ENCODE measurements around the gene VIM. TPM values are rescaled to one million over a fixed set of nuclear protein-coding genes. Genes with fewer than 3 reads are reported as not detected.

The VIM gene
- total RNA-seq, 1 donor from 2014 or later = 3,828 TPM

GRCh38 chr10:17209302-17209701 is 18.7 kb upstream of the VIM start:
- no peak for DNase-seq (ENCODE audit: low spot score)

DNA sequence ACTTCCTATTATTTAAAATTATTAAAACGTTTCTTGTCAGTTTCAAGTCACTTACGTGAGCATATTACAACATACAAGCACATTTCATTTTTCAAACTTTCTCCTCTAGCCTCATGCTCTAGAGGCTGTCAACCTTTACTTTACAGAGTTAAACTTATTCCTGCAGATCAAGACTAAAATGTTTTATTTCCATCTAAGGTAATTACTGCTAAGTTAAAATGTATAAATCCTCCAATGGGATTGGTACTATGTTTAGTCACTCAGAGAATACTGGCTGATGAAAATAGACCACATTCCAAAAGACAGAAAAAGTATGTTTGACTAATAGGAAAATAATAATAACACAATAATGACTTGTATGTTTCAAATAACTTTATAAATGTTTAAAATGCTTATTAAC is 18.2 kb upstream of the VIM start:
- DNase-seq (ENCODE audit: low spot score) = no peak

DNA sequence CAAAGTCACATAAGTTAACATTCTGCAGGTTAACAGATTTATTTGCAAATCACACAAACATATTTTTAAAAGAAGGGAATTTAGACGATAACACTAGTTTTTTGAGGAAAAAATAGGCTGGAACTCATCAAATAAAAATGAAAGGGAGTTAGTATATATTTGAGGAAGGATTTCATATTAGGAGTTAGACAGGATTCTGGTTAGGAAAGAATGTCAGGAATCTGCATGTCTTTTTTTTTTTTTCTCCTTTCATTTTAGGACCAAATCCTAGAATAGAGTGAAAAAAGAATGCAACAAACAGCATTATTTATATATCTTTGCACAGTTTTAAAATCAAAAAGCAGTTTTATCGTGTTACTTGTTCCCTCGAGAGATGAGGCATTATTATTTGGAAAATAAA is 17.7 kb upstream of the VIM start:
- DNase-seq (ENCODE audit: low spot score) = no peak

GRCh38 chr10:17212802-17213221 is 15.2 kb upstream of the VIM start:
- no peak for DNase-seq (ENCODE audit: low spot score)

GRCh38 chr10:17213646-17214349 is 14.2 kb upstream of the VIM start:
- DNase-seq (ENCODE audit: low spot score) = no peak

- DNase-seq (ENCODE audit: low spot score) = no peak
Measured at GRCh38 chr10:17214526-17214925, 13.5 kb upstream of the VIM start.

DNA sequence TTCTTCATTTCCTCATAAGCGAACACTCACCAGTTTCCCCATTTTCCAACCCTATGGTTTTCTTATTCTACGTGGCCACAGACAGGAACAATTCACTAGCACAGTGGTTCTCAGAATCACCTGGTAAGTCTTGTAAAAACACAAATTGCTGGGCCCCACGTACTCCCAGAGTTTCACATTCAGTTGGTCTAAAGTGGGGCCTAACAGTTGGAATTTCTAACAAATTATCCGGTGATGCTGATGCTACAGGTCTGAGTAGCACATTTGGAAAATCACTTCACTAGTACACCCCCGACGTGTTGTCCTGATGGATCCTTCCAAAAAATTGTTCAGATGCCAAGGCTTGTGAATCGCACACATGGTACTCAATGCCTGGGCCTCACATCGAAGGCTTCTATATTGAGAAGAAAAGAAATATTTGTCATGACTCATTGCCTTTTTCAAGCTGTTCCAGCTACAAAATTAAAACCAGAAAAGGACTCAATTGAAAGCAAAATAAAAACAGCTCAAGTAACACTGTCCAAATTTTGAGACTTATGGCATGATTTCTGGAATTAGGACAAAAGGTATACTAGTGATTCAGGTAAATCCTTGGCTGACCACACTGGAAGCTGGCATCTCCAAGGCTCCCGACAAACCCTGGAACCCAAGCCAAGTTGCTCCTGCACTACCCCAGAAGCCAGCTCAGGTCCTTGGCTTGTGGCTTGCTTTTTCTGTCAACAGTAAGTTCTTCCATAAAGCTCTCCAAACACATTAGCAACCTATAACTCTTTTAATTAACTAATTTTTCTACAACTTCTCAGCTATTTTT is 12.9 kb upstream of the VIM start:
- DNase-seq (ENCODE audit: low spot score) = no peak

- no peak for DNase-seq (ENCODE audit: low spot score)
Measured at GRCh38 chr10:17215782-17216122, 12.3 kb upstream of the VIM start.

- no peak for DNase-seq (ENCODE audit: low spot score)
Measured at GRCh38 chr10:17216217-17216900, 11.7 kb upstream of the VIM start.

- DNase-seq (ENCODE audit: low spot score) = no peak
Measured at GRCh38 chr10:17216901-17217395, 11.1 kb upstream of the VIM start.

GRCh38 chr10:17217631-17218232 is 10.3 kb upstream of the VIM start:
- no peak for DNase-seq (ENCODE audit: low spot score)

- no peak for DNase-seq (ENCODE audit: low spot score)
Measured at GRCh38 chr10:17219024-17219423, 9.0 kb upstream of the VIM start.

DNA sequence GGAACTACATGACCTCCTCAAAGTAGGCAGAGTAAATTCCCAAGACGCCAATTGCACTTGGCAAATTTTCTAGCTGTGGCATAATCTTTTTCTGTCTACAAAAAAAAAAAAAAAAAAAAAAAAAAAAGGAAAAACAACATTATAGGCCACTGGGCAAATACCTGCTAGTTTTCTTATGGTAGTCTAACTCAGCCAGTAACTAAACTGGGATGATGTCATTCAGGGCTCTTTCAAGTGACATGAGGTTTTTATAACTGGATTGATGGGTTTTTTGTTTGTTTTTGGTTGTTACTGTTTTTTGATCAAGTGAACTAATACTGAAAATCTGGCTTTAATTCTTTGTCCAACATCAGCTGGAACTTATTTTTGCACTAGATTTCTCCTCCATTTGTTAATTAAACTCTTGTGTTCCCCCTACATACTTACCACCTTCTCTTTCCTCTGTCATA is 7.4 kb upstream of the VIM start:
- DNase-seq (ENCODE audit: low spot score) = no peak

GRCh38 chr10:17222329-17222728 is 5.7 kb upstream of the VIM start:
- DNase-seq (ENCODE audit: low spot score) = no peak

- DNase-seq (ENCODE audit: low spot score) = no peak
Measured at GRCh38 chr10:17225808-17226207, 2.2 kb upstream of the VIM start.

DNA sequence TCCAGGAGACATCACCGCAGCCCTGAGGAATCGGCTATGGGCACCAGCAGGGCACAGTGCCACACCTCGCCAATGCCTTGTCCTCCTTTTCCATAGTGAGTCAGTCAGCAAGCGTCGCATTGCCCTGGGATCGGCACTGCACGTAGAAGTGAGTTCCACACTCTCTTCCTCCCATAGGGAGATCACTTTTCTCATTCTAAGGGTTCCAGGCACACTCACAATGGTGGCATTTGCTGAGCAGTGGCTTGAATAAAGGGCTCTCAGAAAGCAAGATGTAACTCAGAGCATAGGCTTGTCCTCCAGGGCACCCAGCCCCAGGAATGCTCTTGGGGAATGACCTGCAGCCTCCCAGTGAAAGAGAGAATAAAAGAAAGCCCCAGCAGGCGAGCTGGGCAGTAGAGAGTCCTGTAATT is 1.1 kb upstream of the VIM start:
- DNase-seq (ENCODE audit: low spot score) = no peak

DNA sequence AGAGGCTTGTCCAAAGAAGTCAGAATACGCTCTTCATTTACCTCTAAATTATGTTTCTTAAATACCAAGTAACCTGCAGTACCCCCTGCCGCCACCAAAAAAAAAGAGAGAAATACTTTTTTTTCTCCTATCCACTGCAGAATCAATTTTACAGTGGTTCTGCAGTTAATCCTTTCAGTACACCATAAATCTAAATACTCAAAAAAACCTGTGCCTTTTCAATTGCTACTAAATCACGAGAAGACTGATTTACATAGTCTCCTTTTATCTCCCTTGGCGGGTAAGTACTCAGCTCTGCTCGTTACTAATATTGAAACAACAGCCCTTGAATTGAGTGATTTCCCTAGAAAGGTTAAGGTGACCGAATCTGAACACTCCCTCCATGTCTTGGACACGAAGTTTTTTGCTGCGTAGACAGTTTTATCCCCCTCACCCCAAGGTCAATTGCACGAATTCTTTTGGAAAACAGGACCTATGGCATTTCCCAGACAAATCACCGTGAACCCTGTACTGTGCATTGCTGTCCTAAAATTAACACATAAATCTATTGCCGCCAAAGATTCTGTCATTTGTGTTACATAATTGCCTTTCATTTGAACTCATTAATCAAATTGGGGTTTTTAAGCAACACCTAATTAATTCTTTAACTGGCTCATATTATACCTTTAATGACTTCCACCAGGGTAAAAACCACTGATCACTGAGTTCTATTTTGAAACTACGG is 512 bp upstream of the VIM start:
- no peak for DNase-seq (ENCODE audit: low spot score)

DNA sequence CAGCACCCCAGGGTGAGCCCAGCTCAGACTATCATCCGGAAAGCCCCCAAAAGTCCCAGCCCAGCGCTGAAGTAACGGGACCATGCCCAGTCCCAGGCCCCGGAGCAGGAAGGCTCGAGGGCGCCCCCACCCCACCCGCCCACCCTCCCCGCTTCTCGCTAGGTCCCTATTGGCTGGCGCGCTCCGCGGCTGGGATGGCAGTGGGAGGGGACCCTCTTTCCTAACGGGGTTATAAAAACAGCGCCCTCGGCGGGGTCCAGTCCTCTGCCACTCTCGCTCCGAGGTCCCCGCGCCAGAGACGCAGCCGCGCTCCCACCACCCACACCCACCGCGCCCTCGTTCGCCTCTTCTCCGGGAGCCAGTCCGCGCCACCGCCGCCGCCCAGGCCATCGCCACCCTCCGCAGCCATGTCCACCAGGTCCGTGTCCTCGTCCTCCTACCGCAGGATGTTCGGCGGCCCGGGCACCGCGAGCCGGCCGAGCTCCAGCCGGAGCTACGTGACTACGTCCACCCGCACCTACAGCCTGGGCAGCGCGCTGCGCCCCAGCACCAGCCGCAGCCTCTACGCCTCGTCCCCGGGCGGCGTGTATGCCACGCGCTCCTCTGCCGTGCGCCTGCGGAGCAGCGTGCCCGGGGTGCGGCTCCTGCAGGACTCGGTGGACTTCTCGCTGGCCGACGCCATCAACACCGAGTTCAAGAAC is 1.1 kb downstream of the VIM start:
- DNase-seq (ENCODE audit: low spot score) = peak; percentile 96

DNA sequence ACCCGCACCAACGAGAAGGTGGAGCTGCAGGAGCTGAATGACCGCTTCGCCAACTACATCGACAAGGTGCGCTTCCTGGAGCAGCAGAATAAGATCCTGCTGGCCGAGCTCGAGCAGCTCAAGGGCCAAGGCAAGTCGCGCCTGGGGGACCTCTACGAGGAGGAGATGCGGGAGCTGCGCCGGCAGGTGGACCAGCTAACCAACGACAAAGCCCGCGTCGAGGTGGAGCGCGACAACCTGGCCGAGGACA is 1.6 kb downstream of the VIM start:
- no peak for DNase-seq (ENCODE audit: low spot score)

DNA sequence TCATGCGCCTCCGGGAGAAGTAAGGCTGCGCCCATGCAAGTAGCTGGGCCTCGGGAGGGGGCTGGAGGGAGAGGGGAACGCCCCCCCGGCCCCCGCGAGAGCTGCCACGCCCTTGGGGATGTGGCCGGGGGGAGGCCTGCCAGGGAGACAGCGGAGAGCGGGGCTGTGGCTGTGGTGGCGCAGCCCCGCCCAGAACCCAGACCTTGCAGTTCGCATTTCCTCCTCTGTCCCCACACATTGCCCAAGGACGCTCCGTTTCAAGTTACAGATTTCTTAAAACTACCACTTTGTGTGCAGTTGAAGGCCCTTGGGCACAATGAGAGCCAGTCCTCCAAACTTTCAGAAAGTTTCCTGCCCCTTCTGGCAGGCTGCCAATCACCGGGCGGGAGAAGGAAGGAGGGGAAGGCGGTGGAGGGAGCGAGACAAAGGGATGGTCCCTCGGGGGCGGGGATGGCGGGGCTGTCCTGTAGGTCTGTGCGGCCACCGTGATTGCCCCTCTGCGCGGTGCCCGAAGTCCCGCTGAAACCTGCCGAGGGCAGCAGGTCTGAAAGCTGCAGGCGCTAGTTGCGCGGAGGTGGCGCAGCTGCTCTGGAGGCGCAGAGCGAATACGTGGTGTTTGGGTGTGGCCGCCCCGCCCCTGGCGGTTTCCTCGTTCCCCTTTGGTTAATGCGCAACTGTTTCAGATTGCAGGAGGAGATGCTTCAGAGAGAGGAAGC is 2.1 kb downstream of the VIM start:
- DNase-seq (ENCODE audit: low spot score) = peak; percentile 94

All from mesenteric fat pad (tissue), 1 donor.